IMR-90 (cell line): ENCODE data around the gene MANSC4. TPM values are rescaled to one million over a fixed set of nuclear protein-coding genes. Genes with fewer than 3 reads are reported as not detected.

Source experiments
- ATAC-seq: fragments of 200-7000 bp; cut with Tn5 transposase; 2 replicates; pipeline ENCODE4 v1.9.1; 2020; ENCODE audit warnings: low read depth, mild to moderate bottlenecking, moderate library complexity
- BruUV-seq: library from RNA; stranded (reverse); fragments of 400-500 nt; replicated peaks from 2 replicates; lab custom pipeline; 2021; lab: Mats Ljungman, UMichigan
- CTCF ChIA-PET: fragments of 300-600 bp; formaldehyde crosslinking; extraction: SDS; loops from one replicate; lab custom pipeline; 2021; ENCODE audit warnings: antibody characterized with exemption; lab: Yijun Ruan, JAX
- POLR2A ChIA-PET: fragments of 300-600 bp; sonication (Branson Sonifier 250); formaldehyde crosslinking; loops from one replicate; lab custom pipeline; 2022; ENCODE audit warnings: antibody characterized with exemption; ENCODE audit not compliant: unreplicated experiment; lab: Charles Lee
- DNase-seq: peaks from one replicate; pipeline ENCODE4 v3.0.0; 2013
- H2AFZ ChIP-seq: replicated peaks from 2 replicates; pipeline ENCODE3; 2013; ENCODE audit warnings: low read length, mild to moderate bottlenecking; ENCODE audit not compliant: poor library complexity
- H2AK5ac ChIP-seq: 2 replicates; pipeline ENCODE4 v1.6.1; 2013; ENCODE audit warnings: low read depth, low read length, inconsistent platforms
- H2AK9ac ChIP-seq: replicated peaks from 2 replicates; pipeline ENCODE3; 2013; ENCODE audit warnings: mild to moderate bottlenecking, low read depth, low read length, moderate library complexity; ENCODE audit not compliant: poor library complexity
- H2BK120ac ChIP-seq: 2 replicates; pipeline ENCODE4 v1.6.1; 2013; ENCODE audit warnings: low read depth, low read length, inconsistent platforms
- H2BK15ac ChIP-seq: 3 replicates; pipeline ENCODE4 v1.6.1; 2013; ENCODE audit warnings: low read depth, low read length, inconsistent platforms
- H2BK20ac ChIP-seq: 2 replicates; pipeline ENCODE4 v1.6.1; 2013; ENCODE audit warnings: low read depth, mild to moderate bottlenecking, inconsistent platforms, low read length, moderate library complexity
- H2BK5ac ChIP-seq: 2 replicates; pipeline ENCODE4 v1.6.1; 2013; ENCODE audit warnings: mild to moderate bottlenecking, low read depth, low read length, inconsistent platforms; ENCODE audit not compliant: poor library complexity, severe bottlenecking
- H3K14ac ChIP-seq: replicated peaks from 2 replicates; pipeline ENCODE4 v1.6.1; 2013; ENCODE audit warnings: low read depth, low read length, inconsistent platforms
- H3K18ac ChIP-seq: 2 replicates; pipeline ENCODE4 v1.6.1; 2013; ENCODE audit warnings: low read depth, low read length, control low read depth
- H3K23ac ChIP-seq: 2 replicates; pipeline ENCODE4 v1.6.1; 2013; ENCODE audit warnings: low read depth, low read length, inconsistent platforms
- H3K27ac ChIP-seq: 2 replicates; pipeline ENCODE4 v1.5.1; 2013; ENCODE audit warnings: mild to moderate bottlenecking, control low read depth, low read length; ENCODE audit not compliant: insufficient read depth
- H3K27me3 ChIP-seq: 2 replicates; pipeline ENCODE4 v1.6.1; 2013; ENCODE audit warnings: low read length; ENCODE audit not compliant: control insufficient read depth, insufficient read depth
- H3K36me3 ChIP-seq: 2 replicates; pipeline ENCODE4 v1.6.1; 2013; ENCODE audit warnings: low read length, mixed read lengths; ENCODE audit not compliant: control insufficient read depth, insufficient read depth
- H3K4ac ChIP-seq: 2 replicates; pipeline ENCODE4 v1.6.1; 2013; ENCODE audit warnings: low read depth, low read length, inconsistent platforms
- H3K4me1 ChIP-seq: 2 replicates; pipeline ENCODE4 v1.6.1; 2013; ENCODE audit warnings: low read length, mixed read lengths; ENCODE audit not compliant: control insufficient read depth, insufficient read depth
- H3K4me2 ChIP-seq: 2 replicates; pipeline ENCODE4 v1.6.1; 2013; ENCODE audit warnings: low read depth, mild to moderate bottlenecking, control low read depth, low read length, moderate library complexity
- H3K4me3 ChIP-seq: 2 replicates; pipeline ENCODE4 v1.5.1; 2013; ENCODE audit warnings: low read depth, mild to moderate bottlenecking, control low read depth, low read length, moderate library complexity; ENCODE audit not compliant: insufficient read depth
- H3K56ac ChIP-seq: 2 replicates; pipeline ENCODE4 v1.6.1; 2013; ENCODE audit warnings: low read length, inconsistent platforms; ENCODE audit not compliant: insufficient read depth; ENCODE audit errors: extremely low read depth
- H3K79me1 ChIP-seq, 2 experiments: 2 replicates each; pipeline ENCODE4 v1.6.1; 2013; ENCODE audit warnings: low read length in 2 of 2, inconsistent platforms in 1 of 2, low read depth in 1 of 2
- H3K9ac ChIP-seq: 2 replicates; pipeline ENCODE4 v1.6.1; 2013; ENCODE audit warnings: low read depth, low read length, control low read depth
- H3K9me1 ChIP-seq: 2 replicates; pipeline ENCODE4 v1.6.1; 2013; ENCODE audit warnings: low read length, inconsistent platforms; ENCODE audit not compliant: insufficient read depth
- H3K9me3 ChIP-seq: 2 replicates; pipeline ENCODE4 v1.6.1; 2013; ENCODE audit warnings: low read length; ENCODE audit not compliant: control insufficient read depth, insufficient read depth
- H4K20me1 ChIP-seq: 2 replicates; pipeline ENCODE4 v1.6.1; 2013; ENCODE audit warnings: low read length, inconsistent platforms; ENCODE audit not compliant: insufficient read depth
- H4K5ac ChIP-seq: 2 replicates; pipeline ENCODE4 v1.6.1; 2013; ENCODE audit warnings: mild to moderate bottlenecking, low read depth, low read length, control low read depth
- H4K8ac ChIP-seq, 2 experiments: 2 replicates each; pipeline ENCODE4 v1.6.1; 2013; ENCODE audit warnings: low read depth in 2 of 2, low read length in 2 of 2, control low read depth in 1 of 2, inconsistent platforms in 1 of 2
- H4K91ac ChIP-seq: 2 replicates; pipeline ENCODE4 v1.6.1; 2013; ENCODE audit warnings: low read depth, low read length, inconsistent platforms; ENCODE audit not compliant: insufficient read depth
- BHLHE40 ChIP-seq: fragments of 150-350 bp; IDR thresholded peaks from 2 replicates; pipeline ENCODE4 v1.6.1; 2016; ENCODE audit warnings: mild to moderate bottlenecking, low read depth, low read length
- CHD1 ChIP-seq: IDR thresholded peaks from 2 replicates; pipeline ENCODE4 v1.6.1; 2012; ENCODE audit warnings: low read depth, low read length, improper control_type of control experiment
- FOS ChIP-seq: fragments of 150-350 bp; IDR thresholded peaks from 2 replicates; pipeline ENCODE4 v1.6.1; 2016; ENCODE audit warnings: low read depth, low read length
- MAFK ChIP-seq: IDR thresholded peaks from 2 replicates; pipeline ENCODE4 v1.6.1; 2012; ENCODE audit warnings: low read depth, low read length, improper control_type of control experiment
- MAZ ChIP-seq: IDR thresholded peaks from 2 replicates; pipeline ENCODE4 v1.6.1; 2012; ENCODE audit warnings: low read depth, mild to moderate bottlenecking, low read length, improper control_type of control experiment, moderate library complexity, borderline replicate concordance
- NFE2L2 ChIP-seq: fragments of 150-350 bp; IDR thresholded peaks from 2 replicates; pipeline ENCODE4 v1.6.1; 2016; ENCODE audit warnings: low read depth, mild to moderate bottlenecking, low read length
- RAD21 ChIP-seq: IDR thresholded peaks from 2 replicates; pipeline ENCODE4 v1.6.1; 2012; ENCODE audit warnings: low read length, improper control_type of control experiment
- RCOR1 ChIP-seq: IDR thresholded peaks from 2 replicates; pipeline ENCODE4 v1.6.1; 2012; ENCODE audit warnings: mild to moderate bottlenecking, low read length, improper control_type of control experiment; ENCODE audit not compliant: insufficient replicate concordance
- WGBS, 2 experiments: methylation state at CpG; one replicate each; pipeline versions ENCODE4 v1.1.5 to v1.1.7; 2013; ENCODE audit warnings: missing lambda C conversion rate in 2 of 2; ENCODE audit not compliant: insufficient read length in 1 of 2; ENCODE audit errors: extremely low coverage in 2 of 2; 5-methylcytosine and 5-hydroxymethylcytosine counted together
- dilution Hi-C: fragments of 300-500 bp; cut with HindIII; formaldehyde crosslinking; loops from one replicate; pipeline ENCODE4 v1.14.3; 2018; ENCODE audit warnings: low sequenced_read_pairs; ENCODE audit not compliant: unreplicated experiment
- in situ Hi-C: fragments of 300-500 bp; cut with MboI; formaldehyde crosslinking; loops from 3 replicates; pipeline ENCODE4 v1.14.3; 2019; ENCODE audit warnings: low sequenced_read_pairs, inconsistent platforms, mixed read lengths
- intact Hi-C: fragments of 100-400 bp; cut with micrococcal nuclease; formaldehyde crosslinking; loops from 2 replicates; pipeline ENCODE4 v1.10.0; 2022
- polyA plus RNA-seq, 3 experiments: library from polyadenylated mRNA; depleted of rRNA; stranded (reverse); fragments of >200 nt; gene quantifications; 2 replicates each; pipeline ENCODE4 v1.2.3, GENCODE V29; 2012; ENCODE audit warnings: low replicate concordance in 1 of 3
- total RNA-seq: library from RNA; depleted of rRNA; stranded (reverse); fragments of >200 nt; gene quantifications from 2 replicates; pipeline ENCODE4 v1.2.3, GENCODE V29; 2012
- TF ChIP-seq, protein P1 (sequence below): fragments of 150-350 bp; IDR thresholded peaks from 2 replicates; pipeline ENCODE4 v1.6.1; 2016; ENCODE audit warnings: low read depth, mild to moderate bottlenecking, low read length, moderate library complexity, borderline replicate concordance
- TF ChIP-seq, protein P2 (sequence below): conservative IDR thresholded peaks from 2 replicates; pipeline ENCODE4 v1.5.1; 2012; ENCODE audit warnings: mild to moderate bottlenecking, low read depth, low read length, improper control_type of control experiment

Gene MANSC4
- total and polyA plus RNA-seq, 2 of the 4 experiments (the other 2 are of a cell fraction): not detected

DNA sequence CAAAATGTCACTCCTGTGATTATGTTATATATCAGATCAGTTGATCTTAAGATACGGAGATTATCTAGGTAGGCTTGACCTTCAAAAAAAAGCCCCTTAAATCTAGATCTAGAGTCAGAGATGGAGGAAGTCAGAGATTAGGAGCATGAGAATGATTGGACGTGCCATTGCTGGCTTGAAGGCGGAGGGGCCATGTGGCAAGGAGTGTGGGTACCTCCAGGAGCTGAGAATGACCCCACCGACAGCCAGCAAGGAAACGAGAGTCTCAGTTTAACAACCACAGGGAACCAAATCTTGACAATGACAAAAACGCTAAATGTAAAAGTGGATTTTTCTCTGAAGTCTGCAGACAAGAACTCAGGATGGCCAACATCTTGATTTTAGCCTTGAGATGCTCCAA, 32.5 kb upstream of the MANSC4 start:
- POLR2A ChIA-PET: no interaction called here
- no TSS peak for BruUV-seq
- H2AK9ac ChIP-seq: no peak overlapping the region

More for the DNA sequence above, 32.5 kb upstream of the MANSC4 start:
- no peaks in the 10 kb centered on the region for H3K9me1 ChIP-seq
- no peak overlapping the region for H3K4ac ChIP-seq
- no peak for TF ChIP-seq CHD1
- no peak for TF ChIP-seq FOS
- no peak for TF ChIP-seq MAFK
- no peak for TF ChIP-seq MAZ
- no peak for TF ChIP-seq NFE2L2
- no peak for TF ChIP-seq BHLHE40
- TF ChIP-seq, protein P1, sequence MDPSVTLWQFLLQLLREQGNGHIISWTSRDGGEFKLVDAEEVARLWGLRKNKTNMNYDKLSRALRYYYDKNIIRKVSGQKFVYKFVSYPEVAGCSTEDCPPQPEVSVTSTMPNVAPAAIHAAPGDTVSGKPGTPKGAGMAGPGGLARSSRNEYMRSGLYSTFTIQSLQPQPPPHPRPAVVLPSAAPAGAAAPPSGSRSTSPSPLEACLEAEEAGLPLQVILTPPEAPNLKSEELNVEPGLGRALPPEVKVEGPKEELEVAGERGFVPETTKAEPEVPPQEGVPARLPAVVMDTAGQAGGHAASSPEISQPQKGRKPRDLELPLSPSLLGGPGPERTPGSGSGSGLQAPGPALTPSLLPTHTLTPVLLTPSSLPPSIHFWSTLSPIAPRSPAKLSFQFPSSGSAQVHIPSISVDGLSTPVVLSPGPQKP: no peak
- no peak for TF ChIP-seq RAD21
- TF ChIP-seq, protein P2, sequence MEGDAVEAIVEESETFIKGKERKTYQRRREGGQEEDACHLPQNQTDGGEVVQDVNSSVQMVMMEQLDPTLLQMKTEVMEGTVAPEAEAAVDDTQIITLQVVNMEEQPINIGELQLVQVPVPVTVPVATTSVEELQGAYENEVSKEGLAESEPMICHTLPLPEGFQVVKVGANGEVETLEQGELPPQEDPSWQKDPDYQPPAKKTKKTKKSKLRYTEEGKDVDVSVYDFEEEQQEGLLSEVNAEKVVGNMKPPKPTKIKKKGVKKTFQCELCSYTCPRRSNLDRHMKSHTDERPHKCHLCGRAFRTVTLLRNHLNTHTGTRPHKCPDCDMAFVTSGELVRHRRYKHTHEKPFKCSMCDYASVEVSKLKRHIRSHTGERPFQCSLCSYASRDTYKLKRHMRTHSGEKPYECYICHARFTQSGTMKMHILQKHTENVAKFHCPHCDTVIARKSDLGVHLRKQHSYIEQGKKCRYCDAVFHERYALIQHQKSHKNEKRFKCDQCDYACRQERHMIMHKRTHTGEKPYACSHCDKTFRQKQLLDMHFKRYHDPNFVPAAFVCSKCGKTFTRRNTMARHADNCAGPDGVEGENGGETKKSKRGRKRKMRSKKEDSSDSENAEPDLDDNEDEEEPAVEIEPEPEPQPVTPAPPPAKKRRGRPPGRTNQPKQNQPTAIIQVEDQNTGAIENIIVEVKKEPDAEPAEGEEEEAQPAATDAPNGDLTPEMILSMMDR: no peak
- TF ChIP-seq RCOR1: no peak
- no peaks in the 10 kb centered on the region for H4K20me1 ChIP-seq
- no peak overlapping the region for H2AFZ ChIP-seq
- H3K18ac ChIP-seq: no peak overlapping the region
- H3K79me1 ChIP-seq: no peaks in the 10 kb centered on the region
- dilution Hi-C loops: no loop called here
- peaks cover 3% of the 10 kb centered on the region for H3K4me1 ChIP-seq
- H3K27me3 ChIP-seq: no peaks in the 10 kb centered on the region
- CTCF ChIA-PET: interaction anchor here (0.8 kb wide), 1 partner anchor 9 kb away, joined by 3 read pairs; no protein-coding TSS in a partner anchor
- H3K56ac ChIP-seq: no peak overlapping the region
- H2BK5ac ChIP-seq: no peak overlapping the region
- in situ Hi-C loops: no loop called here
- no peak overlapping the region for H4K91ac ChIP-seq
- ATAC-seq (no peak), DNase-seq (no peak)
- no peak overlapping the region for H4K8ac ChIP-seq
- no peaks in the 10 kb centered on the region for H3K36me3 ChIP-seq
- no peak overlapping the region for H3K4me3 ChIP-seq
- no peaks in the 10 kb centered on the region for H3K9me3 ChIP-seq
- no peak overlapping the region for H2BK20ac ChIP-seq
- H3K14ac ChIP-seq: no peak overlapping the region
- H2BK120ac ChIP-seq: no peak overlapping the region
- no peak overlapping the region for H3K23ac ChIP-seq
- H2BK15ac ChIP-seq: no peak overlapping the region
- no peak overlapping the region for H2AK5ac ChIP-seq
- 86% methylated on average over 2 of the region's 6 CpGs; no CpG with 5 or more reads in 1 of the 2 experiments for WGBS, 2 experiments
- no peak overlapping the region for H4K5ac ChIP-seq
- no peak overlapping the region for H3K4me2 ChIP-seq
- intact Hi-C loops: no loop called here
- H3K27ac ChIP-seq: no peak overlapping the region
- no peak overlapping the region for H3K9ac ChIP-seq
